Stimulated activated CD8-positive, alpha-beta memory T cell treated with anti-CD3 and anti-CD28 coated beads, Interleukin-4, amount 100 ng/mL, for 4 hours (primary cell): ENCODE results near the gene LCN10.

Experiments used
- DNase-seq, 2 donors: peaks; one replicate each; pipeline ENCODE4 v3.0.0-alpha.2; 2020; ENCODE audit warnings: low read depth in 2 of 2, low spot score in 1 of 2

Gene LCN10

DNA sequence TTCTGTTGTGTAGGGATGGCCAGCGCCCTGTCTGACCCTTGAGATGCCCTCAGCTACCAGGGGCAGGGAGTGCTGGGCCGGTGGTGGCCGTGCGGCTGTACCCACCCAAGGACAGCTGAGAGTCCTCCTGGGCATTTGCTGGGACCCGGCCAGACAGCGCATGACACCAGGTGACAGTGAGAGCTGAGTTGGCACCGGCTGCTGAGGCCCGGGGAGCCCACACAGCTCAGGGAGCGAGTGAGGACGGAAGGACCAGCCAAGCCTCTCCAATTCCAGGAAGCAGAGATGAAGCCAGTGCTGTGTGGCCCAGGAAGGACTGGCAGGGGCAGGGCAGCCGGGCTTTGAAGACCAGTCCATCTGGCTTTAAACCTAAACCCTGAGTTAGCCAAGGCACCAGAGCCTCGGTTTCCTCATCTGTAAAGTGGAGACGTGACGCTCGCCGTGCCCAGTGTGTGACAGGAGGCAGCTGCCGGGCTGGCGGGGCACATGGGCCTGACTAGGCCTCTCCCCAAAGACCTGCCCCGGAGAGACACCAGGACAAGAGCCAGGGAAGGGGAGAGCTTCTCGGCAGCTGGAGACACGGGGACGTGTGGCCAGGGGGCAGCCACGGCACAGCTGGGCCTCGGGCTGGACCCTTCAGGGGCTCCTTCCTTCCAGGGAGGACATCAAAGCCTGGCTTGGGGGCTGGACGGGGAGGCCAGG lies 52.5 kb downstream of the LCN10 start:
- no peak for DNase-seq

DNA sequence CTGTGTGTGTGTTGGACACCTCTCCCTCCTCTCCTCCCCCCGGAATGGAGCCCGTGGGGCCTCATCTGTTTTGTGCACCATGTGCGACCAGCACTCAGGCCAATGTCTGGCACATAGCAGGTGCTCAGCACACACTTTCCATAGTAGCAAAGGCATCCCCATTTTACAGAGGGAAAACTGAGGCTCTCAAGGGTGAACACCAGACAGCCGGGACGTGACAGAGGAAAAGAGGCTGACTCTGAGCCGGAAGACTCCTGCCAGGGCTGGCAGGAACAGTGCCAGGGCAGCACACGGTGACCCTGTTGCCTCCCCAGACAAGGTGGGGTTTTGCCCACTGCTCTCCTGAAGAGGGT lies 53.7 kb downstream of the LCN10 start:
- no peak for DNase-seq

GRCh38 chr9:136688274-136689107 lies 54.2 kb downstream of the LCN10 start:
- no peak for DNase-seq
